Hematopoietic multipotent progenitor cell treated with erythropoietin and hydrocortisone succinate and interleukin-3 and kit ligand, for 17 days (in vitro differentiated cells): ENCODE data around the gene CDHR5.
"Not testable (repeated sequence)": the region's sequence is repeated elsewhere in the genome, so short reads cannot be mapped to it uniquely, and the experiment has no call there.

Experiments used
- DNase-seq: peaks from one replicate; pipeline ENCODE4 v3.0.0-alpha.2; 2015; ENCODE audit warnings: low spot score

The CDHR5 gene

GRCh38 chr11:624705-625635 lies at the start of gene CDHR5:
CDHR5 (minus strand) TSS chr11:624955; CDS start chr11:624902, 53 bp downstream.
- DNase-seq = no peak

GRCh38 chr11:674406-674805 lies 49.7 kb upstream of the CDHR5 start:
- no peak for DNase-seq

DNA sequence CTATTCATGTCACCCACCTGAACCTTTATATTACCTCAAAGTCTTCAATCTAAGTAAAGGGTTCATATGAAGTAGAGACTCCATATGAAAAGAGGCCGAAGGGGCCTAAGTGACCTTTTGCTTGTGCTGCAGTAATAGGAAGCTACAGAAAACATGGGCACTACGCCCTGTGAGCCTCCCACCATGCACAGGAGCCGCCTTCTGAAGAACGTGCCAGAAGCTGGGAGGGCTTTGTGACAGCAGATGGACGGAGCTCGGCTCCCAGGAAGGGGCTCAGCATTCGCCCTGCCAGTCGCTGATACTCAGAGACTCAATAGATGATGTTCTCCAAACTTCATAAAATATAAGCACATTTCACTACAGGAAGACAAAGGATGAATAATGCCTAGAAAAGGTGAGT lies 49.1 kb upstream of the CDHR5 start:
- no peak for DNase-seq

GRCh38 chr11:665704-666281 lies 41.0 kb upstream of the CDHR5 start:
- peak; percentile 91 for DNase-seq

DNA sequence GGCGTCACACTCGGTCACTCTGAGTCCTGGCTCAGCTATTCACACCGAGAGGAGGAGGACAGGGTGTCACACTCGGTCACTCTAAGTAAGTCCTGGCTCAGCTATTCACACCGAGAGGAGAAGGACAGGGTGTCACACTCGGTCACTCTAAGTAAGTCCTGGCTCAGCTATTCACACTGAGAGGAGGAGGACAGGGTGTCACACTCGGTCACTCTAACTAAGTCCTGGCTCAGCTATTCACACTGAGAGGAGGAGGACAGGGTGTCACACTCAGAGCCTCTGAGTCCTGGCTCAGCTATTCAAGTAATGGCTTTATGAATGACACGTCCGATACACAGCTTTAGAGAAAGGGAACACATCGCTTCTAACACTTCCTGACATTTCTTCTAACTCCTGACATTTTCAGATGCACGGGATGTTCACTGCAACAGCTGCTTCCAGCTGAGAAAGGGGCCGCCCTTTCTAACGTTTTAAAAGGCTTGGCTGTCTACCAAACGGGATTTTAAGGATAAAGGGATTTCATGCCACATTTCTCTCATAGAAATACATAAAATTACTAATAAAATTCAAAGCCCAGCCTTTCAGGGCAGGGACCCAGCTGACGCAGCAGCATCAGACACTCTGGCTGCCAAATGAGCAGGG lies 40.4 kb upstream of the CDHR5 start:
- no peak for DNase-seq

DNA sequence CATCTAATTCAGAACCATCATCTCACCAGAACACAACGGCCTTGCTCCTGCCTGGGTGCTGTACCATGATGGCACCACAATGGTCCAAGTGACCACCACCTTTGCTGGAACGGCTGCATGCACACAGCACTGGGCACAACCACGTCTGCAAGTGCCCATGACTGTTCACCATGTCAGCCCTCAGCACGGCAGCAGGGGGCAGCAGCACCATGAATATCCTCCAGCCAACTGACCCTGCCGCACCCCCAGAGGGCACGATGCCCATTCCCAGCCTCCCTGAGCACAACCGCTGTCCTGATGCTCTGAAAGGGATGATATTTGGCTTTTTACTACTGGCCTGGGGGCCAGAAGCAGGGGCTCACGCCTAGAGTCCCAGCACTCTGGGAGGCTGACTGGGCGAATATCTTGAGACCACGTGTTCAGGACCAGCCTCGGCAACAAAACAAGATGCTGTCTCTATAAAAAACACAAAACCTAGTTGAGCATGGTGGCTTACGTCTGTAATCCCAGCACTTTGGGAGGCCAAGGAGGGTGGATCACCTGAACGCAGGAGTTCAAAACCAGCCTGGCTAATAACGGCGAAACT lies 38.0 kb upstream of the CDHR5 start:
- DNase-seq = peak; percentile 73

- no peak for DNase-seq
Observed at GRCh38 chr11:660681-661444, 36.1 kb upstream of the CDHR5 start.

GRCh38 chr11:660281-660680 lies 35.5 kb upstream of the CDHR5 start:
- no peak for DNase-seq

DNA sequence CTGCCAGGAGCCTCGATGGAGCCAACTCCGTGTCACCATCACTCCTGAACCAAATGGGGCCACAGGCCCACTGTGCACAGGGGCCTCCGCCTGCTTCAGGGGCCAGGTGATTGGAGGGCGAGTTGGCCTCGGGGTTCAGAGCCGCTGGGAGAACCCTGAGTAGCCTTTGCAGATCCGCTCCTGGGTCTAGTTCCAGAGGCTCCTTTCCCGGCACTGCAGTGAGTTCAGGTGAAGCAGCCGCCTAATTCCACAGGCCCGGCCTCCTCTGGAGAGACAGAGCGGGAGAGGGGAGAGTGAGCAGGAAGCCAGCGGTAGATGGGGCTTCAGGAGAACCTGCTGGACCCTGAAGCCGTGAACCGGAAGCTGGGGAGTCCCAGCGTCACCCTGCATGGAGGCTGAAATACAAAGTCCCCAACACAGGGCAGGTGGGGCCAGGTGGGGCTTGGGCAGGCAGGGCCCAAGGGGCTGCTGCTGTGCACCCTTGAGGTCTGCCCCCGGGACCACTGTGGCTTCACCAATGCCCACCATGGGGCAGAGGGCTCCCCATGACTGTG lies 34.9 kb upstream of the CDHR5 start:
- DNase-seq = no peak

GRCh38 chr11:657691-658126 lies 33.0 kb upstream of the CDHR5 start:
- DNase-seq = no peak

DNA sequence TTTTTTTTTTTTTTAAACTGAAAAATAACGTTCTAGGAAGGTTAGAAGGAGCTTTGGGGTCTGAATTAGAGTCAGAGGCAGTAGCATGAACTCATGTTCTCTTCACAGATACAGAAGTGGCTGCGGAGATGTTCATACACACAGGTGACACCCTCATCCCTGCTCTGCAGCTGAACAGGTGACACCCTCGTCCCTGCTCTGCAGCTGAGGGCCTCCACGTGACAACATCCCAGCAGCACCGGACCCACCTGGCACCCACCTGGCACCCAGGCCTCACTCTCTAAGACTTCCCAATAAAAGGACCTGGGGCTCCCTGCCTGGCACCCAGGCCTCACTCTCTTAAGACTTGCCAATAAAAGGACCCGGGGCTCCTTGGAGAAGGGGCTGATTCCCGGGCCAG lies 32.1 kb upstream of the CDHR5 start:
- DNase-seq = no peak

DNA sequence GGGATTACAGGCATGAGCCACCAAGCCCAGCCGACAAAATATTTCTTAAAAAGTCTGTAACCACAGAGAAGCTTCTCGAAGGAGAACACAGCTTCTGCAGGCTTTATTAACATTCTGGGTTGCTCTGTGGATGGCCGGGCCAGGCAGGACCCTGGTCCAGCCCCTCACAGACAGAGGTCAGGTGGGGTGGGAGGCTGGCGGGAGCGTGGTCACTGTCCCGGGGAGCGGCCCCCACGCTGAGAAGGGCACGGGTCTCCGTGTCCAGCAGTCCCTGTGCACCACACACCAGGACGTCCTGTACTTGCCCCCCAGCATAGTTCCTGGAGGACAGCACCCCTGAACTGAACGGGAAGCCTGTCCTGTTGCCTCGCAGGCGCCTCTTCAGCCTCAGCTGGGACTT lies 31.7 kb upstream of the CDHR5 start:
- no peak for DNase-seq

- no peak for DNase-seq
Observed at GRCh38 chr11:655036-655726, 30.4 kb upstream of the CDHR5 start.

- DNase-seq = not testable (repeated sequence)
Observed at GRCh38 chr11:654444-654843, 29.7 kb upstream of the CDHR5 start.

GRCh38 chr11:653837-654236 lies 29.1 kb upstream of the CDHR5 start:
- no peak for DNase-seq

DNA sequence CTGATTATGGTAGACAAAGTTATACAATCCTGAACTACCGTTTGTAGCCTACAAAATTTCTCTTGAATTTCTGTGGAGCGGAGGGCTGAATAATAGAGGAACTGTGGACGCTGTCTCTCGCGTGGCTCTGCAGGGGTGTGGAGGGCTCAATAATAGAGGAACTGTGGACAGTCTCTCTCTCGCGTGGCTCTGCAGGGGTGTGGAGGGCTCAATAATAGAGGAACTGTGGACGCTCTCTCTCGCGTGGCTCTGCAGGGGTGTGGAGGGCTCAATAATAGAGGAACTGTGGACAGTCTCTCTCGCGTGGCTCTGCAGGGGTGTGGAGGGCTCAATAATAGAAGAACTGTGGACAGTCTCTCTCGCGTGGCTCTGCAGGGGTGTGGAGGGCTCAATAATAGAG lies 28.4 kb upstream of the CDHR5 start:
- not testable (repeated sequence) for DNase-seq

- DNase-seq = no peak
Observed at GRCh38 chr11:650482-650881, 25.7 kb upstream of the CDHR5 start.

DNA sequence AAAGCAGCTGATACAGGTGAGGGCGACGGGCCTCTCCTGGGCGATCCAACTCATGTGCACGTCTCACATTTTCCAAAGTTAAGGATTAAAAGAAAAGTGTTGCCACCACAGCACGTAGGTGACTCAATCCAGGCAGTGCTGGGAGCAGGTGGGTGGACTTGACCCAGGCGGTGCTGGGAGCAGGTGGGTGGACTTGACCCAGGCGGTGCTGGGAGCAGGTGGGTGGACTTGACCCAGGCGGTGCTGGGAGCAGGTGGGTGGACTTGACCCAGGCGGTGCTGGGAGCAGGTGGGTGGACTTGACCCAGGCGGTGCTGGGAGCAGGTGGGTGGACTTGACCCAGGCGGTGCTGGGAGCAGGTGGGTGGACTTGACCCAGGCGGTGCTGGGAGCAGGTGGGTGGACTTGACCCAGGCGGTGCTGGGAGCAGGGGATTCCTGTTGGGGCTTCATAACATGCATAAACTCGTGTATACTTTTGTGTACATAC lies 23.0 kb upstream of the CDHR5 start:
- DNase-seq = not testable (repeated sequence)

GRCh38 chr11:646214-646613 lies 21.5 kb upstream of the CDHR5 start:
- DNase-seq = no peak

DNA sequence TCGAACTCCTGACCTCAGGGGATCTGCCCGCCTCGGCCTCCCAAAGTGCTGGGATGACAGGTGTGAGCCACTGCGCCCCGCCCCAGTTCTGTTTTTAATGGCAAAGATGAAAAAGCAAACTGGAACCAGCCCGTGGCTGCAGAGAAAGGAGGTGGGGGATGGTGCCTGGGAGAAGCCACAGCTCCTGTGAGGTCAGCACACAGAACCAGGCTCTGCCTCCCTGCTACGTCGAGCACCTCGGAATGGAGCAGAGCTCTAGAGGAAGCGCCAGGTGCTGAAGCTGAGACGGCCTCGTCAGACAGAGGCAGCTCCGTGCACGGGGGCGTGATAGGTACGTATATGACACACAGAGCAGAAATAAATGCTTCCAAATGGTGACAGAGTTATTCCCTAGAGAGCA lies 20.8 kb upstream of the CDHR5 start:
- no peak for DNase-seq
